ENCODE measurements around the gene CTAGE1. TPM values are rescaled to one million over a fixed set of nuclear protein-coding genes. Genes with fewer than 3 reads are reported as not detected.

Gene CTAGE1
- total RNA-seq, result not detected in 2 replicates

GRCh38 chr18:22417496-22418188, at the start of gene CTAGE1:
TSS of gene CTAGE1 (minus strand) at chr18:22417915. CDS start at chr18:22417811, 104 bp downstream.

Other genes starting within 250 kb of the CTAGE1 start
- 1.5 and 1.8 TPM in 2 replicates for gene GATA6, start 248.3 kb downstream of the CTAGE1 start, total RNA-seq